Heart left ventricle (tissue), 13 donors: Measurements from ENCODE around the gene ZNF75A.

Experiments
- CTCF ChIP-seq, 12 donors: fragments of 200-600 bp; sonication (generic) in 4 of 12; IDR thresholded peaks; one replicate each; pipeline versions ENCODE4 v1.5.0 to v1.8.0; 2018 to 2022; ENCODE audit warnings: antibody characterized with exemption in 12 of 12, mild to moderate bottlenecking in 5 of 12
- POLR2A ChIP-seq, 2 donors: fragments of 450-650 bp; IDR thresholded peaks; one replicate each; pipeline ENCODE4 v1.6.1; 2017; ENCODE audit warnings: antibody characterized with exemption in 2 of 2, mild to moderate bottlenecking in 2 of 2, moderate library complexity in 2 of 2
- donor health status: ischemic (EF 13 %, LVEDD 7.1; RV severe dilation, severe dysfunction).
- donor health status: DM: no; HTN: yes; CAD: no.
- donor health status: DM: no; HTN: no; CAD: no.
- donor health status: ischemic (EF 25% LVEDD 6.9; RV normal size, moderate dysfunction).
- donor health status: ischemic (EF 25% LVEDD 5.7; RV mildly dilated, moderate dysfunction).
- donor health status: ischemic (EF 35%, LVEDD 5.7; RV mildly dilated, moderate dysfunction).
- donor health status: nonischemic (EF 11% LVEDD 7.7; RV severe dilation, severe dysfunction).
- donor health status: DM: yes; HTN: yes; CAD: no.
- donor health status: PGD.
- donor health status: ischemic (EF 29% LVEDD 5.4; RV normal size, mild dysfunction).
- donor health status: nonischemic (EF 23%, LVEDD 6.1; RV moderate dilation, normal function).

- TF ChIP-seq CTCF (IDR thresholded peaks at IDR 0.05) = no peak
- TF ChIP-seq POLR2A (IDR thresholded peaks at IDR 0.05) = no peak
Measured at GRCh38 chr16:3274947-3275346, 30.4 kb upstream of the ZNF75A start.
